Measurements from ENCODE around the gene C20orf96.
"Not testable (repeated sequence)": the region's sequence is repeated elsewhere in the genome, so short reads cannot be mapped to it uniquely, and the experiment has no call there.

The C20orf96 gene, protein sequence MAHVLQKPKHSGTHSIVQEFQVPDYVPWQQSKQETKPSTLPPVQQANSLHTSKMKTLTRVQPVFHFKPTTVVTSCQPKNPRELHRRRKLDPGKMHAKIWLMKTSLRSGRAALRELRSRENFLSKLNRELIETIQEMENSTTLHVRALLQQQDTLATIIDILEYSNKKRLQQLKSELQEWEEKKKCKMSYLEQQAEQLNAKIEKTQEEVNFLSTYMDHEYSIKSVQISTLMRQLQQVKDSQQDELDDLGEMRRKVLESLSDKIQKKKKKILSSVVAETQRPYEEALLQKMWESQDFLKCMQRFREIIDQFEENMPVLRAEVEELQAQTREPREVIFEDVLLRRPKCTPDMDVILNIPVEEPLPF
- 1.4 to 2.3 (median 1.9) reads per million in 4 experiments for total RNA-seq

DNA sequence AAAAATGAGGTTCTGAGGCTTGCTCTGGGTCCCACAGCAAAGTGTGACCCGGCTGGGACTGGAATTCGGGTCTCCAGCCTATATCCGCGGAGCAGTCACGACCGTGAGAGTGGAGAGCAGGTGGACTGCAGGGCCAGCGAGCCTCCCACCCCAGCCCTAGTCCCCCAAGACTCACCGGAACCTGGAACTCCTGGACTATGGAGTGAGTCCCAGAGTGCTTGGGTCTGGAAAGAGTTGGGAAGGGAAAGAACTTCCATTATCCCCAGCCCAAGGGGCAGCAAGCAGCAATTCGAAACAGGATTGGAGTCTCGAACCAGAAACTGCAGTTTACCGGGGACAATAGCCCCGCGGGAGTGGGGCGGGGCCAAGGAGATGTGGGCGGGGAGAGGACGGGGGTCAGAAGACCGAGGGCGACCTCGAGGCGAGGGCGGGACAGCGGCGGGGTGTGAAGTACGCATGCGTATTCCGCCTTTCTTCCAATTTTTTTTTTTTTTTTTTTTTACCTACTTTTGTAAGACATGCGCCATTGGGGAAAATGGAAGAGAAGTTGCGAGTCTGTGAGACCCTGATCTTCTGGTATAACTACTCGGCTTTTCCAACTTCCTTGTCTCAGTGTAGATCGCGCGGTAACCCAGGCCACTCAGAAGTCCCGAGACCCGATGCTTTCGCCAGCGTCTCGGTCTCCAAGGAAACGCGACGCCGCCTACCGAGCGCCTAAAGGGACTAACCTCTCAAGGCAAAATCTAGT is at the start of gene C20orf96:
C20orf96 (minus strand) TSS at position 667 of the 748 bp plus-strand sequence; CDS start at position 527, 140 bp downstream.
- peak; percentile 77 for DNase-seq

DNA sequence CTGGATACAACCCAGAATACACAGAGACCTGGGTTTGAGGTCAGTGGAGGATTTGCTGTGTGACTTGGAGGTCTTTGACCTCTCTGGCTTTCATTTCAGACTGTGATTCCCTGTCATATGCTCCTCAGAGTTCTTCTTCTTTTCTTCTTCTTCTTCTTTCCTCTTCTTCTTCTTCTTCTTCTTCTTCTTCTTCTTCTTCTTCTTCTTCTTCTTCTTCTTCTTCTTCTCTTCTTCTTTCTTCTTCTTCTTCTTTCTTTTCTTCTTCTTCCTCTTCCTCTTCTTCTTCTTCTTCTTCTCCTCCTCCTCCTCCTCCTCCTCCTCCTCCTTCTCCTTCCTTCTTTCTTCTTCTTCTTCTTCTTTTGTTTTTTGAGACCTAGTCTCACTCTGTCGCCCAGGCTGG is 45.5 kb upstream of the C20orf96 start:
- DNase-seq: not testable (repeated sequence)

DNA sequence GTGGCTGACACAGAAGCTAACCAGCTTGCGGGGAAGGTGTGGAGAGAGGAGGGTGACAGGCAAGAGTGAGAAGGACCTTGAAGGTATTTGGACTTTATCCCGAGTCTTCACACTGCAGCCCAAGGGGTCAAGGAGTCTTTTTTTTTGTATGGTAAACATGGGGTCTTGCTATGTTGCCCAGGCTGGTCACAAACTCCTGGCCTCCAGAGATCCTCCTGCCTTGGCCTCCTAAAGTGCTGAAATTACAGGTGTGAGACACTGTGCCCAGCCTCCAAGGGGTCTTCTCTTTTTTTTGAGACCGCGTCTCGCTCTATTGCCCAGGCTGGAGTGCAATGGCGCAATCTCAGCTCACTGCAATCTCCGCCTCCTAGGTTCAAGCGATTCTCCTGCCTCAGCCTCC is 44.0 kb upstream of the C20orf96 start:
- no peak for DNase-seq

- DNase-seq: peak; percentile 45
These were observed 39.9 kb upstream of the C20orf96 start for GRCh38 chr20:330233-331149.

DNA sequence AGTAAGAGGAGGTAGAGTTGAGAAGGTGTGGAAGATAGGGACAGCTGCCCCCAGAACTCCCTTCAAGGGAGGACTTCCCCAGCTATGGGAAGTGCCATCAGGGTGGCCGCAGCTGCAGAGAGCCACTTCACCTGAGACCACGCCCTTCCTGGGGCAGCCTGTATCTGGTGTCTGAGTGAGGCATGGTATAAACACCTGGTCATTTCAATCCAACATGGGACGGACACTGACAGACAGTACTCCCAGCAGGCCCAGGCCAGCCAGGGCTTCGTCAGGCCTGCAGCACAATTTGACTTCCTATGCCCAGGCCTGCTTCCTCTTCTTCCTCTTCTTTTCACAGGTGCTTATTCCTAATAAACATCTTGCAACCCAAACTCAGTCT is 39.3 kb upstream of the C20orf96 start:
- no peak for DNase-seq

GRCh38 chr20:328975-329695 is 38.6 kb upstream of the C20orf96 start:
- no peak for DNase-seq

DNA sequence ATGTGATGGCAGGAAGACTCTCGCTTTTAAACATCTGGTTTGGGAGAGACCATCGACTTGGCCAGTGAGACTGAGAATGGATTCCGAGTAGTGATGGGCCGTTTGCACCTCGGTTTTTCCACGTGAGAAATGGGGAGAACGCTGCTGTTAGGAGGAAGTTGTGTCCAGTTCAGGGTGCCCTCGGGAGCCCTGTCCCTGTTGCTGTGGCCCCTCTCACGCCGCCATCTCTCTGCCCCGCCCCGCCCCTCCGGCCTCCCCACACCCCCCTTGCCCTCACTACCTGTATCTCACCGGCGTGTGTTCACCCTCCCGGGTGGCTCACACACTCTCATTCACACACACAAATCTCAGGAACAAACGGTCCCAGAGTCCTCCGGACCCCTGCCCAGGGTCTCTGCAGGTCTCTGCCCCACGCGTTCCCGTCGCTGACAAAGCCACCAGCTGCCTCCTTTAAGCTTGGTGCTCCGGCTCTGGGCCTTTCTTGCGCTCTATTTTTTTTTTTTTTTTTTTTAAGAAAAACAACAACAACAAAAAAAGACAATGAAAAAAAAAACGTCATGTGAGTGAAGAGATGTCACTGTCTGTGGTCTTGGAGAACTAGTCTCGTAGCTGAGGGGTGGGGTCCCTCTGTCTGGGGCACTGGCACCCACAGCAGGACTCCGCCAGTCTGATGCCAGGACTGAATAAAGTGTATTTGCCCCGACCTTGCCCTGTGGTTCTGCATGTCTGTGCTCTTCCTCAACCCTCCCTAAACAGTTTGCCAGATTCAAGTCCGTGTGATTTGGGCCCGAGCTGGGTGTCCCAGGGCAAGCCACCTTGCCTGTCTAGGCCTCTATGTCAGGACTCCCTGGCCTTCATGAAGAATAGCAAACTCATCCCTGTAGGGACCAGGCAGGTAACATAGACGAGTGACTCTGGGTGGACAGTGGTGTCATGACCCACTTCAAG is 37.8 kb upstream of the C20orf96 start:
- no peak for DNase-seq

GRCh38 chr20:327186-328026 is 36.9 kb upstream of the C20orf96 start:
- DNase-seq: peak; percentile 87

GRCh38 chr20:326645-327185 is 36.2 kb upstream of the C20orf96 start:
- no peak for DNase-seq

DNA sequence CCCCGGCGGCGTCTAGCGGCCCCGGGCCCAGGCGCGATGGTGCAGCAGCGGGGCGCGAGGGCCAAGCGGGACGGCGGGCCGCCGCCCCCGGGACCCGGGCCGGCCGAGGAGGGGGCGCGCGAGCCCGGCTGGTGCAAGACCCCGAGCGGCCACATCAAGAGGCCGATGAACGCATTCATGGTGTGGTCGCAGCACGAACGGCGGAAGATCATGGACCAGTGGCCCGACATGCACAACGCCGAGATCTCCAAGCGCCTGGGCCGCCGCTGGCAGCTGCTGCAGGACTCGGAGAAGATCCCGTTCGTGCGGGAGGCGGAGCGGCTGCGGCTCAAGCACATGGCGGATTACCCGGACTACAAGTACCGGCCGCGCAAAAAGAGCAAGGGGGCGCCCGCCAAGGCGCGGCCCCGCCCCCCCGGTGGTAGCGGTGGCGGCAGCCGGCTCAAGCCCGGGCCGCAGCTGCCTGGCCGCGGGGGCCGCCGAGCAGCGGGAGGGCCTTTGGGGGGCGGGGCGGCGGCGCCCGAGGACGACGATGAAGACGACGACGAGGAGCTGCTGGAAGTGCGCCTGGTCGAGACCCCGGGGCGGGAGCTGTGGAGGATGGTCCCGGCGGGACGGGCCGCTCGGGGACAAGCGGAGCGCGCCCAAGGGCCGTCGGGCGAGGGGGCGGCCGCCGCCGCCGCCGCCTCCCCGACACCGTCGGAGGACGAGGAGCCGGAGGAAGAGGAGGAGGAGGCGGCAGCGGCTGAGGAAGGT is 35.5 kb upstream of the C20orf96 start:
- DNase-seq: peak; percentile 41

GRCh38 chr20:325045-325888 is 34.7 kb upstream of the C20orf96 start, which contains the start of gene SOX12:
Gene SOX12, plus strand, starts transcription at chr20:325552. Its CDS starts 373 bp downstream, at chr20:325925.
- DNase-seq: peak; percentile 96

DNA sequence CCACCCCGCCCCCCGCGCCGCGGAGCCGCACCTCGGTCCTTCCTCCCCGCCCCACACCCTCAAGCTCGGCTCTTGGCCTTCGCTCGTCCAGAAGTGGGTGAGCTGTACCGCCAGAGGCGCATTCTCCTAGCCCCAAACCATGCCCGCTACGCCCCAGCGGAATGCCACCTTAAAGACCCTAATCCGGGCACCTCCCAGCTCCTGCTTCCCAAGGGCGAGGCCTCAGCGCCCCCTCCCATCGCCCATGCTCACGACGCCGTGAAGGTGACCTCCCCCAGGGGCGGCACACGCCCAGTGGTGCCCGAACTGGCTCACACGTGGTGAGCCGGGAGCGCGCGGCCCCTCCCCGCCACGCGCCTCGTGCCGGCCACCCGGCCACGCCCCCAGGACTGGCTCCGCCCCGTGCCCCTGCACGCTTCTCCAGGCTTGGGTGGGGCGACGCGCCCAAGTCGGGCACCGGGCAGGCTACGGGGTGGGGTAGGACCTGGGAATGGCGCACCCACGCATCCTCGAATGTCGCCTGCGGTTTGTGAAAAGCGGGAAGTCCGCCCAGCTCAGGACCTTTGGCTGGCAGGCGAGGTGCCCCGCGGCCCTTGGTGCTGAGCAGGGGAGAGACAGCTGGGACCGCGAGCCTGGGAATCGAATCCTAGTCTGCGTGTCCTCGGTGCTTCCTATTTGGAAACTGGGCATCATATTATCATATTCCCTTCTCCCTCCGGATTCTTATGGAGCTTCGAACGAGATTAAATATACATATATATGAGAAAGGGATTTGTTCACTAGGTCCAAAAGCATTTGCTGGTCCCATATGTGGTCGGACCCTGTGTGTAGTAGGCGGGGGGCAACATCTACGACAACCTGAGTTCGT is 33.9 kb upstream of the C20orf96 start:
- peak; percentile 77 for DNase-seq

DNA sequence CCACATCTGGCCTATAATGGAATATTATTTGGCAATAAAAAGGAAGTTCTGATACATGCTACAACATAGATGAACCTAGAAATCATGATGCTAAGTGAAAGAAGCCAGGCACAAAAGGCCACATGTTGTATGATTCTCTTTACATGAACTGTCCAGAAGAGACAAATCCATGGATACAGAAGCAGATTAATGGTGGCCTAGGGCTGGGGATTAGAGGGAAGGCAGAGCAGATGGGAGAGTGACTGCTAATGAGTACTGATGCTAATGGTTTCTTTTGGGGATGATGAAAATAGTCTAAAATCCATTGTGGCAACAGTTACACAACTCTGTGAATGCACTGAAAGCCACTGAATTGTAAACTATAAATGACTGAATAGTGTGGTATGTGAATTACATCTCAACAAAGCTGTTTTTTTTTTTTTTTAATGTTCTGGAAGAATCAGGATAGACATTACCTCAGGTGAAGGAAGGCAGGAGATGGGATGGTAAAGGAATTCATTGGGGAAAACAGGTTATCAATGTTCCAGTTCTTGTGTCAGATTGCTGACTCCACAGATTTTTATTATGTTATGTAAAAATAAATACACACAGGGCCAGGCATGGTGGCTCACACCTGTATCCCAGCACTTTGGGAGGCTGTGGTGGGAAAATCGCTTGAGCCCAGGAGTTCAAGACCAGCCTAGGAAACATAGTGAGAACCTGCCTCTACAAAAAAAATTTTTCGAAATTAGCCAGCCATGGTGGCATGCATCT is 25.9 kb upstream of the C20orf96 start:
- no peak for DNase-seq

DNA sequence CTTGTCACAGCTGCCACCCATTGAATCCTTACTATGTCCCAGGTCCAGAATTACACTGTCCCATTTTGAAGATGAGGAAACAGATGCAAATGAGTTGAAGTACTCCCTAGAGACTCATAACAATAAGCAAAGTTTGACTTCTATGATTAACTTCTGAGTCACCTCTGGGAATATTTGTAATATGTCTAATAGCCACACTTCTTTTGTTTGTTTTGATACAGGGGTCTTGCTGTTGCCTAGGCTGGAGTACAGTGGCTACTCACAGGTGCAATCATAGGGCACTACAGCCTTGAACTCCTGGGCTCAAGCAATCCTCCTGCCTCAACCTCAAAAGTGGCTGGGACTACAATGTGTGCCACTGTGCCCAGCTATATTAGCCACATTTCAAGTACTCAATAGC is 23.4 kb upstream of the C20orf96 start:
- no peak for DNase-seq

- DNase-seq: no peak
These were observed 22.9 kb upstream of the C20orf96 start for GRCh38 chr20:313402-313801.

GRCh38 chr20:312866-313265 is 22.3 kb upstream of the C20orf96 start:
- DNase-seq: no peak

All from effector CD8-positive, alpha-beta T cell (primary cell).